Measurements from ENCODE around the gene PSMG2. TPM values are rescaled to one million over a fixed set of nuclear protein-coding genes. Genes with fewer than 3 reads are reported as not detected.

Gene PSMG2, protein sequence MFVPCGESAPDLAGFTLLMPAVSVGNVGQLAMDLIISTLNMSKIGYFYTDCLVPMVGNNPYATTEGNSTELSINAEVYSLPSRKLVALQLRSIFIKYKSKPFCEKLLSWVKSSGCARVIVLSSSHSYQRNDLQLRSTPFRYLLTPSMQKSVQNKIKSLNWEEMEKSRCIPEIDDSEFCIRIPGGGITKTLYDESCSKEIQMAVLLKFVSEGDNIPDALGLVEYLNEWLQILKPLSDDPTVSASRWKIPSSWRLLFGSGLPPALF
- 39.6 TPM for polyA plus RNA-seq (ENCODE audit: insufficient read length)

- peak; percentile 93 for DNase-seq
Observed at GRCh38 chr18:12702221-12703095, at the start of gene PSMG2, which contains the start of gene CEP76. TSS of gene PSMG2 (plus strand) at chr18:12703042. CDS start at chr18:12703108, 66 bp downstream. TSS of gene CEP76 (minus strand) at chr18:12702723. CDS start at chr18:12702548, 175 bp downstream.

GRCh38 chr18:12654971-12655370 is 47.9 kb upstream of the PSMG2 start:
- no peak for DNase-seq

DNA sequence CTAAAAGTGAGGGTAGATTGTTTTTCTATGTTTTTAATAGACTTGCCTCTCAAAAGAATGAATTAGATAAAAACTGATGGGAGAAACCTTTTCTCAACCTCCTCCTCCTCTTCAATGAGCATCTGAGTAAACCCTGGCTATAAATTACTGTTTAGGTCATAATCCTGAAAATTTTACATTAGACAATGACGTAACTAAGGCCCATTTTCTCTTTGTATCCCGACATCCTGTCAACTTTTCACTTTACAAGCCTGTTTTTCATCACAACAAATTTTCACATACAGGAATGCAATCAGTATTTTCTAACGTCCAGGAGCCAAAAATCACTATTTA is 46.3 kb upstream of the PSMG2 start:
- DNase-seq, result peak; percentile 16

DNA sequence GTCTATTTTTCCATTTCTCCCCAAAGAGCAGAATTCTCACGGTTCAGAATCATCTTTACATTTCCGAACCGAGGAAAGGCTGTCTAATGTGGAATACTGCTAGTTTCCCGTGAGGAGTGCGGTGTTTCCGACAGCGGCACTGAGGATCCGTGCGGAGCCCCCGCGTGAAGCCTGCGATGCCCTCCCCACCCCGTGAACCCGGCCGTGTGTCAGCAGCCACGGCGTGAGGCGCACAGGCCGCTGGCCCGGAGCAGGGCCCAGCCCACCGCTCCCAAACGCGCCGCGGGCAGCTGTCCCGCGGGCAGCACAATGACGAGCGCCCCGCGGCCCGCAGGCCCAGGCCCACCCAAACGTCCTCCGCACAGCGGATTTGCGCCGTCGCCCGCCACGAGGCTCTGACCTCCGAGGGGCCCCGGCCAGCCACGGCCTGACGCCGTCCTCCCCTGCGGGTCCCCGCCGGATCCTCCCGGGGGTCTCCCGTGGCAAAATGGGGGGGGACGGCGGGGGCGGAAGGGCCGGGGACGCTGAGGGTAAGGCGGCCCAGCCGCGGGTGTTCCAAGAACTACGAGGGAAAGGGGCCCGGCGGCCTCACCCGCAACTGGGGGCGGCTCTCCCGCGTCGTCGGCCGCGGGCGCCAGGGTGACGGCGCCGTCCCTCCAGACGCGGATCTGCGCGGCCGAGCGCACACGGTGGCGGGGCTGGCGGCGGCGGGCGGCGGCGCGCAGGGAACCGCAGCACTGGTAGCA is 45.7 kb upstream of the PSMG2 start:
- peak; percentile 62 for DNase-seq

DNA sequence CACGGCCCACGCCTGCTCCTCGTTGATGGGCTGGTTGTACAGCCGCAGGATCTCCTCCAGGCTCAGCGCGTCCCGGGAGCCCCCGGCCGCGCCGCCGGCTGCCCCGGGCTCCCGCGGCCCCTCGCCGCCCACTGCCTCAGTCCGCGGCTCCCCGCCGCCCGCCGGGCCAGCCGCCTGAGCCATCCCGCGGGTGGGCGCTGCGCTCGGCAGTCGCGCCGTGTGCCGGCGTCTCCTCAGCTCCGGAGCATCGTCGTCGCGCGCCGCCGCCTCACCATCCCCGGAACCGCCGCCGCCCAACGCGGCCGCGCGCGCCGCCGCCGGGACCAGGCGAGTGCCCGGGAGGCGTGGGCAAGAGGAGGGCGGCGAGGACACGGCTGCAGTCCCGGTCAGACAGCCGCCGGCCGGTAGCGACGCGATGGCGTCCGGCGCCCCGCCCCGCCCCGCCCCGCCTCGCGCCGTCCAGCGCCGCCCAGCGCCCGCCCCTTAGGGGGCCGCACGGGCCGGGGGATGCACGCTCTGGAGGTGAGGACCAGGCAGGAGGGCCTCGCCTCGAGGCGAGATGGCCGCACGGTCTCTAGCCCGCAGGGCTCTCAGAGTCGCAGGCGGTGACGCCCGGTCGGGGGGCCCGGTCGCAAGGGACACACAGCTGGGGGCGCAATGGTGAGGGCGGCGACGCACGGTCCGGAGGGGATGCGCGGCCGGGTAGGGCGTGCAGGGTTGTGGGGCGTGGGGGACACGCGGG is 45.0 kb upstream of the PSMG2 start, which contains the start of gene SPIRE1:
TSS of gene SPIRE1 (minus strand) at position 424 of the 742 bp plus-strand sequence. CDS start at position 183, 241 bp downstream.
- DNase-seq, result peak; percentile 61

DNA sequence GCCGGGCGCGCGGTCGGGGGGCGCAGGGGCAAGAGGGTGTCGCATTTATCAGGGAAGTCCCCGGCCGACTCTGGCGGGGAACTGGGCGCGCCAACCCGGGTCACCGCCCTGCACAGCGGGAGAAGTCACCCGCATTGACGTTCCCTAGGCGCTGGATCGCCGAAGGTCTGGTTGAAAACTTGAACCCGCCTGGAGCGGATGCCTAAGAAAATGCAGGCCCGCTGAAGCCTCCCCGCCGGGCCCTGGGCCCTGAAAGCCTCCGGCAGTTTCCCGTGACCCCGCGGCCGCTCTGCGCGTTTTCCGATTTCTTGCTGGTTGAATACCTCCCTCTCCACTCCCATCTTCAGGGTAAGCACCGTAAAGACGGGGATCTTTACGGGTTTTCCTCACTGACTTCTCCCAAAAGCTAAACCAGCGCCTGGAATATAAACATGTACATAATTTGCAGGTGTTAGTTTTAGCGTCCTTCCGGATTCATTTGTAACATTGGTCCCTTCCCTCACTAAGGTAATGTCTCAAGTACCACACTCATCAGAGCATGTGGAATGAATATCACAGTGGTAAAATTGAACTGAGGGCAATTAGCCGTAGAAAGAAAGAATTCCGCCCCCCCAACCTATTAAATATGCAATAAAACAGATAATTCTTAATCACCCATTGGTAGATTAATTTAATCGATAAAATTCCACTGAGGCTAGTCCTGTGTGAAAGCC is 44.3 kb upstream of the PSMG2 start:
- DNase-seq, result peak; percentile 23

DNA sequence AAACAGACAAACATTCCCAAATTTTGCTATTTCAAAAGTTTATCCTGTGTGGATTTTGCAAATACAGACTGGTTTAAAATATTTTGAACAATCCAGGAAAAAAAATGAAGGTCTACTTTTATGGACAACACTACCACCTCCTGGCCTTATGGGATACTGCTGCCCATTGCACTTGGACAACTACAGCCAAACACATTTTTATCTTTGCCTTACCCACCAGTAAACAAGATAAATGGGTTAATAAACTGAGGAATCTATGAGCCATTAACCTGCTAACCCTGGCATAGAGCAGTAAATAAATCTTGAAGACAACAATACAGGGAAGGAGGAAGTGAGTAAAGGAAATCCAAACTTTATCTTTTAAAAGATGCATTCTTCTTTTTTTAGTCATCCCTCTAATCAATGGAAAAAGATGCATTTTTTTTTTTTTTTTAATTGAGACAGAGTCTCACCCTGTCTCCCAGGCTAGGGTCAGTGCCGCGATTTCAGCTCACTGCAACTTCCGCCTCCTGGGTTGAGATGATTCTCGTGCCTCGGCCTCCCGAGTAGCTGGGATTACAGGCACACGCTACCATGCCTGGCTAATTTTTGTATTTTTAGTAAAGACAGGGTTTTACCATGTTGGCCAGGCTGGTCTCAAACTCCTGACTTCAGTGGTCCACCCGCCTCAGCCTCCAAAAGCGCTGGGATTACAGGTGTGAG is 42.8 kb upstream of the PSMG2 start:
- DNase-seq, result peak; percentile 55

- no peak for DNase-seq
Observed at GRCh38 chr18:12668041-12668440, 34.8 kb upstream of the PSMG2 start.

- DNase-seq, result peak; percentile 45
Observed at GRCh38 chr18:12679183-12679786, 23.6 kb upstream of the PSMG2 start.

- no peak for DNase-seq
Observed at GRCh38 chr18:12686100-12686499, 16.7 kb upstream of the PSMG2 start.

DNA sequence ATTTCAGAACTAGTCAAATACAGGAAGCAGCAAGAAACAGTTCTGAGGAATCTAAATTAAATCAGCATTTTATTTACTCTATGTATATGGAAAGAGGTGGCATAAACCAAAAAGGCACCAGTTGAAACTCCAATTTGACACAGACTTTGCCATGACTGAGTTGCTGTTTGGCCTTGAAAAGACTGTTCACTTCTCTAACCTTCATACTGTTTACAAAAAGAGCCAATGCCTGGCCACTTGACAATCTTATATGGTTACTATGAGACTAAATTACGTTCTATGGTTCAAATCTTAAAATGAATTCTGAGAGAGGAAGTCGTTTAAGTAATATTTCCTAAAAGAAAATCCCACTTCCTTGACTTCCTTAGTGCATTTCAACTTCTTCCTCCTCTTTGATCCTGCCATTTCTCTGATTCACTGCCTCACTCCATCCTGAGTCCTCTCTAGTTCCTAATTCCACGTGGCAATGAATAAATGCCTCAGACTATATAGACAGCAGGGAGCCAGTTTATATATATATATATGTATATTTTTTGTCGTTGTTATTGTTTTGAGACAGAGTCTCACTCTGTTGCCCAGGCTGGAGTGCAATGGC is 13.5 kb upstream of the PSMG2 start:
- no peak for DNase-seq

GRCh38 chr18:12692206-12692605 is 10.6 kb upstream of the PSMG2 start:
- DNase-seq, result no peak

- DNase-seq, result no peak
Observed at GRCh38 chr18:12694032-12694431, 8.8 kb upstream of the PSMG2 start.

GRCh38 chr18:12699747-12700146 is 3.1 kb upstream of the PSMG2 start:
- no peak for DNase-seq

GRCh38 chr18:12701161-12701560 is 1.7 kb upstream of the PSMG2 start:
- no peak for DNase-seq

GRCh38 chr18:12703096-12703567 is 290 bp downstream of the PSMG2 start:
- DNase-seq, result no peak

GRCh38 chr18:12703664-12704063 is 822 bp downstream of the PSMG2 start:
- DNase-seq, result no peak

GRCh38 chr18:12711446-12711845 is 8.6 kb downstream of the PSMG2 start:
- DNase-seq, result no peak

DNA sequence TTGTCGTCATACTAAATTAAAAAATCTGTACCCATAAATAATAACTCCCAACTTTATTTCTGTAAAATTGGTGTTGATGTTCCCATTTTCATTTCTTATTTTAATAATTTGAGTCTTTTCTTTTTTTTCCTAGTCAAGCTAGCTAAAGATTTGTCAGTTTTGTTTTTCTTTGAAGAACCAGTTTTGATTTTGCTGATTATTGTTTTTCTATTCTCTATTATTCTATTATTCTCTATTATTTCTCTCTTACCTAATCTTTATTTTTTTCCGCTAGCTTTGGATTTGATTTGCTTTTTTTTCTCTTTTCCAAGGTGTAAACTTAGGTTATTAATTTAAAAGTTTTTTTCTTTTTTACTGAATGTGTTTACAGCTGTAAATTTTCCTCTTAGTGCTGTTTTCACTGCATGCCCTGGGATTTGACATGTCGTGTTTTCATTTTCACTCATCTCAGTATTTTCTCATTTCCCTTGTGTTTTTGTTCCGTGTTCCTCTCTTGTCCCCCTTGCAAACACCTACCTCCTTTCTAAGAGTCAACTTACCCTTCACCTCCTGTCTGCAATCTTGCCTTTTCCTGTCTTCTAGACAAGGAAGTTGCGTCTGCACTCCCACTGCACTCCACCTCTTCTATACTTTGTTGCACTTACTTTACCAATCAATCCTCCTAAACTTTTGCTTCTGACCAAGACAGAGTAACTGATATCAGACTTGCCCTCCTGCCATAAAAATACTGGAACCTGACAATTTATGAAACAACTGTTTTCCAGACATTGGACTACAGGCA is 18.8 kb downstream of the PSMG2 start:
- no peak for DNase-seq
